HEK293T (cell line): Measurements from ENCODE around the gene PTPRD.

Source experiments
- CTCF ChIA-PET: fragments of 350-600 bp; formaldehyde crosslinking; extraction: SDS; loops from one replicate; lab custom pipeline; 2021; ENCODE audit warnings: antibody characterized with exemption, inconsistent platforms; lab: Yijun Ruan, JAX
- POLR2A ChIA-PET: fragments of 350-600 bp; formaldehyde crosslinking; extraction: SDS; loops from one replicate; lab custom pipeline; 2020; ENCODE audit warnings: antibody characterized with exemption, inconsistent platforms; lab: Yijun Ruan, JAX
- DNase-seq: peaks from one replicate; pipeline ENCODE4 v3.0.0; 2012; ENCODE audit warnings: mixed read lengths; ENCODE audit errors: extremely low spot score
- ARNT ChIP-seq: fragments of 450-650 bp; IDR thresholded peaks from 2 replicates; pipeline ENCODE4 v1.6.1; 2017; ENCODE audit warnings: mild to moderate bottlenecking
- BHLHE40 ChIP-seq: fragments of 450-650 bp; IDR thresholded peaks from 2 replicates; pipeline ENCODE4 v1.6.1; 2016; ENCODE audit warnings: mild to moderate bottlenecking, moderate library complexity, borderline replicate concordance
- CTBP1 ChIP-seq: fragments of 450-650 bp; IDR thresholded peaks from 2 replicates; pipeline ENCODE4 v1.6.1; 2016; ENCODE audit warnings: borderline replicate concordance
- ELF4 ChIP-seq: fragments of 450-650 bp; IDR thresholded peaks from 2 replicates; pipeline ENCODE4 v1.6.1; 2017; ENCODE audit warnings: antibody characterized with exemption
- FOXA1 ChIP-seq: fragments of 450-650 bp; IDR thresholded peaks from 2 replicates; pipeline ENCODE4 v1.6.1; 2016; ENCODE audit warnings: mild to moderate bottlenecking
- FOXK2 ChIP-seq: fragments of 450-650 bp; IDR thresholded peaks from 2 replicates; pipeline ENCODE4 v1.6.1; 2016; ENCODE audit warnings: mild to moderate bottlenecking
- FOXM1 ChIP-seq: fragments of 450-650 bp; IDR thresholded peaks from 2 replicates; pipeline ENCODE4 v1.6.1; 2017; ENCODE audit warnings: mild to moderate bottlenecking, borderline replicate concordance
- HDGF ChIP-seq: fragments of 450-650 bp; IDR thresholded peaks from 2 replicates; pipeline ENCODE4 v1.6.1; 2017; ENCODE audit warnings: antibody characterized with exemption, borderline replicate concordance
- L3MBTL2 ChIP-seq: fragments of 450-650 bp; conservative IDR thresholded peaks from 2 replicates; pipeline ENCODE4 v1.6.1; 2016; ENCODE audit warnings: mild to moderate bottlenecking
- LEF1 ChIP-seq: fragments of 450-650 bp; IDR thresholded peaks from 2 replicates; pipeline ENCODE4 v1.6.1; 2017; ENCODE audit warnings: mild to moderate bottlenecking, borderline replicate concordance
- NFRKB ChIP-seq: fragments of 450-650 bp; IDR thresholded peaks from 2 replicates; pipeline ENCODE4 v1.6.1; 2016; ENCODE audit warnings: mild to moderate bottlenecking, moderate library complexity
- PKNOX1 ChIP-seq: fragments of 450-650 bp; IDR thresholded peaks from 2 replicates; pipeline ENCODE4 v1.6.1; 2016
- SP1 ChIP-seq: fragments of 450-650 bp; IDR thresholded peaks from 2 replicates; pipeline ENCODE4 v1.6.1; 2017
- SUZ12 ChIP-seq: fragments of 450-650 bp; IDR thresholded peaks from 2 replicates; pipeline ENCODE4 v1.6.1; 2016; ENCODE audit warnings: mild to moderate bottlenecking
- TARDBP ChIP-seq: fragments of 450-650 bp; IDR thresholded peaks from 2 replicates; pipeline ENCODE4 v1.6.1; 2016
- ZNF384 ChIP-seq: fragments of 450-650 bp; IDR thresholded peaks from 2 replicates; pipeline ENCODE4 v1.6.1; 2016

PTPRD gene

GRCh38 chr9:8867148-8867547 is 1745.7 kb downstream of the PTPRD start:
- CTCF ChIA-PET, result no interaction called here
- no peak for DNase-seq

DNA sequence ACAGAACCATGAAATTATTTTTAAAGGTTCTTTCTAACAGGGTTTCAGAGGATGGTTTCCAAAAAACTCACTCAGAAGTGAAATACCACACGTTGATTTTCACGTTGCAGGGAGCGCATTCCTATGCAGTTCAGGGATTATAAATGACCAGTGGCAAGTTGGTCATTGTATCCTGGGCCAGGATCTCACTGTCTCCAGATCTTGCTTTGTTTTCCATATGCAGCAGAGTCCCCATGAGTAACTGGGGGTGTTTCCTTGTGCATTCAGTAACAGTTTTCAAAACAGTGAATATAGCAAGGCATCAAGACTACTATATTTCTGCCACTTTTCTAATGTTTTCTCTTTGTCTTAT is 1748.3 kb downstream of the PTPRD start:
- TF ChIP-seq TARDBP, result no peak
- ChIA-PET CTCF (interaction anchor here (0.6 kb wide), 1 partner anchor 32 kb away, joined by 3 read pairs; no protein-coding TSS in a partner anchor), POLR2A (no interaction called here)
- no peak for DNase-seq

More at GRCh38 chr9:8867148-8867547, 1745.7 kb downstream of the PTPRD start:
- TF ChIP-seq FOXA1 (no peak), LEF1 (no peak), FOXK2 (no peak), SUZ12 (no peak), NFRKB (no peak), CTBP1 (no peak)
- POLR2A ChIA-PET, result no interaction called here

DNA sequence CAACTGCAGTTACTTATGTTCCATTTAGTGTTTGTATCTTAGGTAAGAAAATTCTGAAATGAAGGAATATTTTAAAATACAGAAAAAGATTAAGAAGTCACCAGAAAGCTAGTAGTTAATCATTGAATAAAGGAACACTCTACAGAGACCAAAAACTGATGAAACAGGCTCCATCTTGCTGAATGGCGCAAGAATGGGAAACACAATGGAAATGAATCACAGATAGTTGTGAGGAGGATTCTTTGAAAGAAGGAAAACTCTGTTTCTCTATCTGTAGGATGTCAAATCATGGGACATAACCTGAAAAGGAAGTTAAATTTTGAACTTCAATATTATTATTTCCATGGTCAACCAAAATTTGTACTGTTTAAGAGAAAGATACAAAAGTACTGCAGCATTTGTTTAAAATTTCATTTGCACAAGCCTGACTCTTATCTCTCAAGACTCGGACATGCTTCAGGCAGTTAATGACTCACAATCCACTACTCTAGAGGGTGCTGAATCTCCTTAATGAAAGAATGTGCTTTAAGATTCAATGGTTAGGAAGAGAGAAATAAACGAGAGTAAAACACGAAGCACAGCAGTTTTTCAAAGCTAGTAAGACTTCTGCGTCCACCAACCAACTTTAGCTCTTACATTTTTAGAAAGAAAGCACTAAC is 1748.8 kb downstream of the PTPRD start:
- ChIA-PET POLR2A (no interaction called here), CTCF (interaction anchor here (0.6 kb wide), 1 partner anchor 32 kb away, joined by 3 read pairs; no protein-coding TSS in a partner anchor)
- TF ChIP-seq HDGF, result no peak
- no peak for DNase-seq

GRCh38 chr9:8863069-8863468 is 1749.7 kb downstream of the PTPRD start:
- POLR2A ChIA-PET, result no interaction called here
- CTCF ChIA-PET, result no interaction called here
- TF ChIP-seq NFRKB, result no peak
- no peak for TF ChIP-seq PKNOX1
- no peak for TF ChIP-seq FOXM1
- no peak for TF ChIP-seq SUZ12
- DNase-seq, result no peak

- ChIA-PET POLR2A (no interaction called here), CTCF (interaction anchor here (0.5 kb wide), 1 partner anchor 14 kb away, joined by 3 read pairs; no protein-coding TSS in a partner anchor)
- no peak for TF ChIP-seq SP1
- no peak for TF ChIP-seq HDGF
- TF ChIP-seq PKNOX1, result no peak
- DNase-seq, result no peak
Measured at GRCh38 chr9:8860925-8861324, 1751.9 kb downstream of the PTPRD start.

GRCh38 chr9:8860086-8860485 is 1752.7 kb downstream of the PTPRD start:
- ChIA-PET POLR2A (no interaction called here), CTCF (no interaction called here)
- no peak for DNase-seq
- TF ChIP-seq L3MBTL2 (no peak), LEF1 (no peak), ZNF384 (no peak), SP1 (no peak), ARNT (no peak), FOXA1 (no peak), ELF4 (no peak), SUZ12 (no peak), FOXM1 (no peak), BHLHE40 (no peak), PKNOX1 (no peak), HDGF (no peak), NFRKB (no peak), CTBP1 (no peak), FOXK2 (no peak), TARDBP (no peak)

- no peak for TF ChIP-seq FOXM1
- TF ChIP-seq HDGF, result no peak
- no peak for TF ChIP-seq ZNF384
- TF ChIP-seq ARNT, result no peak
- no peak for TF ChIP-seq FOXA1
- no peak for TF ChIP-seq FOXK2
- no peak for TF ChIP-seq L3MBTL2
- TF ChIP-seq SUZ12, result no peak
- no peak for TF ChIP-seq TARDBP
- TF ChIP-seq ELF4, result no peak
- no peak for TF ChIP-seq PKNOX1
- no peak for TF ChIP-seq BHLHE40
- no peak for TF ChIP-seq NFRKB
- no peak for TF ChIP-seq SP1
- no peak for TF ChIP-seq LEF1
- no peak for TF ChIP-seq CTBP1
- POLR2A ChIA-PET, result no interaction called here
- no peak for DNase-seq
- CTCF ChIA-PET, result no interaction called here
Measured at GRCh38 chr9:8859416-8859815, 1753.4 kb downstream of the PTPRD start.
